Smooth muscle cell (in vitro differentiated cells): ENCODE measurements around the gene PDLIM4. TPM values are rescaled to one million over a fixed set of nuclear protein-coding genes. Genes with fewer than 3 reads are reported as not detected.

Experiments
- DNase-seq: peaks from one replicate; lab custom pipeline; 2025; ENCODE audit not compliant: unreplicated experiment; lab: John Stamatoyannopoulos, UW
- H2AFZ ChIP-seq: fragments of 200-600 bp; sonication (generic); 2 replicates; pipeline ENCODE4 v1.6.0; 2016; ENCODE audit warnings: antibody characterized with exemption, low read depth, mild to moderate bottlenecking
- H3F3A ChIP-seq: fragments of 200-600 bp; sonication (generic); 2 replicates; pipeline ENCODE4 v1.6.0; 2017; ENCODE audit warnings: antibody characterized with exemption, low read depth
- H3K27ac ChIP-seq: fragments of 200-600 bp; sonication (generic); 2 replicates; pipeline ENCODE4 v1.5.1; 2016; ENCODE audit warnings: low read depth, mild to moderate bottlenecking
- H3K27me3 ChIP-seq: fragments of 200-600 bp; sonication (generic); 2 replicates; pipeline ENCODE4 v1.6.1; 2016; ENCODE audit warnings: low read depth, mild to moderate bottlenecking
- H3K36me3 ChIP-seq: fragments of 200-600 bp; sonication (generic); 2 replicates; pipeline ENCODE4 v1.5.1; 2016; ENCODE audit warnings: low read depth
- H3K4me1 ChIP-seq: fragments of 200-600 bp; sonication (generic); 2 replicates; pipeline ENCODE4 v1.5.1; 2016; ENCODE audit warnings: low read depth
- H3K4me2 ChIP-seq: fragments of 200-600 bp; sonication (generic); 2 replicates; pipeline ENCODE4 v1.6.0; 2016; ENCODE audit warnings: mild to moderate bottlenecking
- H3K4me3 ChIP-seq: fragments of 200-600 bp; sonication (generic); 2 replicates; pipeline ENCODE4 v1.5.1; 2016; ENCODE audit warnings: mild to moderate bottlenecking
- H3K79me2 ChIP-seq: fragments of 200-600 bp; sonication (generic); 2 replicates; pipeline ENCODE4 v1.6.0; 2016; ENCODE audit warnings: low read depth, mild to moderate bottlenecking
- H3K9ac ChIP-seq: fragments of 200-600 bp; sonication (generic); 2 replicates; pipeline ENCODE4 v1.6.0; 2016; ENCODE audit warnings: low read depth
- H3K9me3 ChIP-seq: fragments of 200-600 bp; sonication (generic); replicated peaks from 2 replicates; pipeline ENCODE4 v1.5.1; 2016; ENCODE audit warnings: low read depth
- H4K20me1 ChIP-seq: fragments of 200-600 bp; sonication (generic); 2 replicates; pipeline ENCODE4 v1.6.0; 2016; ENCODE audit warnings: low read depth
- CTCF ChIP-seq: fragments of 200-600 bp; sonication (generic); IDR thresholded peaks from 2 replicates; pipeline ENCODE4 v1.5.1; 2017; ENCODE audit warnings: borderline replicate concordance, mild to moderate bottlenecking, antibody characterized with exemption; ENCODE audit not compliant: insufficient read depth, poor library complexity, severe bottlenecking
- WGBS: methylation state at CpG from one replicate; pipeline ENCODE4 v1.1.7; 2016; ENCODE audit warnings: low lambda C conversion rate; 5-methylcytosine and 5-hydroxymethylcytosine counted together
- polyA plus RNA-seq: library from polyadenylated mRNA; unstranded; fragments of >200 nt; fragmentation: Nextera tagmentation; extraction: Ambion mirVana; gene quantifications from 2 replicates; pipeline ENCODE4 v1.2.1, GENCODE V29; 2016
- total RNA-seq: library from RNA; depleted of rRNA; stranded (reverse); fragments of >200 nt; gene quantifications from 2 replicates; pipeline ENCODE4 v1.2.3, GENCODE V29; 2014

Gene PDLIM4
- total and polyA plus RNA-seq, 2 experiments from 2014 or later = 93.8 to 275 TPM

- 100% methylated on average over 1 of the region's 1 CpG for WGBS
- H3K27me3 ChIP-seq = no peaks in the 10 kb centered on the region
- TF ChIP-seq CTCF = no peak
- H3K9ac ChIP-seq = no peak overlapping the region
- no peak overlapping the region for H3K4me3 ChIP-seq
- no peak for DNase-seq
- H3K4me1 ChIP-seq = peaks cover 6% of the 10 kb centered on the region
- no peak overlapping the region for H2AFZ ChIP-seq
- no peaks in the 10 kb centered on the region for H4K20me1 ChIP-seq
- H3K27ac ChIP-seq = no peak overlapping the region
- H3K79me2 ChIP-seq = no peaks in the 10 kb centered on the region
- no peaks in the 10 kb centered on the region for H3K9me3 ChIP-seq
- H3K4me2 ChIP-seq = no peak overlapping the region
- H3F3A ChIP-seq = peaks cover 17% of the 10 kb centered on the region
- no peaks in the 10 kb centered on the region for H3K36me3 ChIP-seq
Measured at GRCh38 chr5:132233081-132233480, 24.4 kb upstream of the PDLIM4 start.

- H3K9me3 ChIP-seq = no peaks in the 10 kb centered on the region
- no peak overlapping the region for H2AFZ ChIP-seq
- peaks cover 15% of the 10 kb centered on the region for H3F3A ChIP-seq
- WGBS = 90% methylated on average over 7 of the region's 7 CpGs
- no peak overlapping the region for H3K4me3 ChIP-seq
- no peaks in the 10 kb centered on the region for H3K36me3 ChIP-seq
- DNase-seq = no peak
- TF ChIP-seq CTCF = no peak
- H3K27ac ChIP-seq = no peak overlapping the region
- no peak overlapping the region for H3K4me2 ChIP-seq
- no peak overlapping the region for H3K9ac ChIP-seq
- peaks cover 3% of the 10 kb centered on the region for H3K4me1 ChIP-seq
- H3K27me3 ChIP-seq = no peaks in the 10 kb centered on the region
- H4K20me1 ChIP-seq = no peaks in the 10 kb centered on the region
- H3K79me2 ChIP-seq = no peaks in the 10 kb centered on the region
Measured at GRCh38 chr5:132233811-132234683, 23.4 kb upstream of the PDLIM4 start.

- WGBS = 71% methylated on average over 2 of the region's 2 CpGs
- H3K9ac ChIP-seq = no peak overlapping the region
- peaks cover 15% of the 10 kb centered on the region for H3F3A ChIP-seq
- H3K4me1 ChIP-seq = peaks cover 3% of the 10 kb centered on the region
- no peaks in the 10 kb centered on the region for H3K79me2 ChIP-seq
- H2AFZ ChIP-seq = no peak overlapping the region
- no peaks in the 10 kb centered on the region for H4K20me1 ChIP-seq
- no peaks in the 10 kb centered on the region for H3K27me3 ChIP-seq
- H3K9me3 ChIP-seq = no peaks in the 10 kb centered on the region
- no peak for TF ChIP-seq CTCF
- DNase-seq = no peak
- H3K4me2 ChIP-seq = no peak overlapping the region
- no peaks in the 10 kb centered on the region for H3K36me3 ChIP-seq
- no peak overlapping the region for H3K27ac ChIP-seq
- no peak overlapping the region for H3K4me3 ChIP-seq
Measured at GRCh38 chr5:132234684-132235062, 22.8 kb upstream of the PDLIM4 start.

- Histone ChIP-seq H3K79me2 (no peaks in the 10 kb centered on the region), H3K4me2 (no peak overlapping the region), H3K4me1 (peaks cover 3% of the 10 kb centered on the region), H3K36me3 (no peaks in the 10 kb centered on the region), H3K9me3 (no peaks in the 10 kb centered on the region), H4K20me1 (no peaks in the 10 kb centered on the region), H3K9ac (no peak overlapping the region), H3F3A (peaks cover 15% of the 10 kb centered on the region), H3K27me3 (no peaks in the 10 kb centered on the region), H3K4me3 (no peak overlapping the region), H2AFZ (no peak overlapping the region), H3K27ac (no peak overlapping the region)
- no peak for DNase-seq
- TF ChIP-seq CTCF = no peak
- WGBS = 99% methylated on average over 3 of the region's 3 CpGs
Measured at GRCh38 chr5:132235340-132235739, 22.2 kb upstream of the PDLIM4 start.
